ENCODE results near the gene TMCO4.

GRCh38 chr1:19804831-19805251 lies 5.1 kb upstream of the TMCO4 start:
- TF ChIP-seq, protein P1, sequence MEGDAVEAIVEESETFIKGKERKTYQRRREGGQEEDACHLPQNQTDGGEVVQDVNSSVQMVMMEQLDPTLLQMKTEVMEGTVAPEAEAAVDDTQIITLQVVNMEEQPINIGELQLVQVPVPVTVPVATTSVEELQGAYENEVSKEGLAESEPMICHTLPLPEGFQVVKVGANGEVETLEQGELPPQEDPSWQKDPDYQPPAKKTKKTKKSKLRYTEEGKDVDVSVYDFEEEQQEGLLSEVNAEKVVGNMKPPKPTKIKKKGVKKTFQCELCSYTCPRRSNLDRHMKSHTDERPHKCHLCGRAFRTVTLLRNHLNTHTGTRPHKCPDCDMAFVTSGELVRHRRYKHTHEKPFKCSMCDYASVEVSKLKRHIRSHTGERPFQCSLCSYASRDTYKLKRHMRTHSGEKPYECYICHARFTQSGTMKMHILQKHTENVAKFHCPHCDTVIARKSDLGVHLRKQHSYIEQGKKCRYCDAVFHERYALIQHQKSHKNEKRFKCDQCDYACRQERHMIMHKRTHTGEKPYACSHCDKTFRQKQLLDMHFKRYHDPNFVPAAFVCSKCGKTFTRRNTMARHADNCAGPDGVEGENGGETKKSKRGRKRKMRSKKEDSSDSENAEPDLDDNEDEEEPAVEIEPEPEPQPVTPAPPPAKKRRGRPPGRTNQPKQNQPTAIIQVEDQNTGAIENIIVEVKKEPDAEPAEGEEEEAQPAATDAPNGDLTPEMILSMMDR (conservative IDR thresholded peaks at IDR 0.05; ENCODE audit: low read length): no peak
- no peak for TF ChIP-seq EZH2phosphoT487 (IDR thresholded peaks at IDR 0.05; ENCODE audit: borderline replicate concordance, low read depth, low read length)
